ENCODE results near the gene NRL. TPM values are rescaled to one million over a fixed set of nuclear protein-coding genes. Genes with fewer than 3 reads are reported as not detected.

The NRL gene
- 0.56 and 0.77 TPM in 2 replicates for total RNA-seq

GRCh38 chr14:24114532-24115421 is at the start of gene NRL, which contains the start of gene DCAF11:
TSS of gene NRL (minus strand) at chr14:24114949. CDS start at chr14:24082848, 32,101 bp downstream.
TSS of gene DCAF11 (plus strand) at chr14:24114777. CDS start at chr14:24115595, 818 bp downstream.

GRCh38 chr14:24160850-24161804 is 46.4 kb upstream of the NRL start, which contains the start of gene IRF9:
TSS of gene IRF9 (plus strand) at chr14:24161265. CDS start at chr14:24162145, 880 bp downstream.

GRCh38 chr14:24146978-24147760 is 32.4 kb upstream of the NRL start, which contains the start of gene RNF31:
TSS of gene RNF31 (plus strand) at chr14:24147498. CDS start at chr14:24147699, 201 bp downstream.

GRCh38 chr14:24146453-24146977 is 31.8 kb upstream of the NRL start, which contains the start of gene PSME2:
TSS of gene PSME2 (minus strand) at chr14:24146610. CDS start at chr14:24146581, 29 bp downstream.

GRCh38 chr14:24141097-24141880 is 26.5 kb upstream of the NRL start, which contains the start of gene EMC9:
TSS of gene EMC9 (minus strand) at chr14:24141591. CDS start at chr14:24141304, 287 bp downstream.

GRCh38 chr14:24135834-24136683 is 21.3 kb upstream of the NRL start, which contains the start of gene PSME1:
TSS of gene PSME1 (plus strand) at chr14:24136194. CDS start at chr14:24136263, 69 bp downstream.

GRCh38 chr14:24130380-24130716 is 15.6 kb upstream of the NRL start, which contains the start of gene FITM1:
TSS of gene FITM1 (plus strand) at chr14:24130659. CDS start at chr14:24131564, 905 bp downstream.

GRCh38 chr14:24093901-24094840 is 20.6 kb downstream of the NRL start, which contains the start of gene PCK2:
TSS of gene PCK2 (plus strand) at chr14:24094311. CDS start at chr14:24094406, 95 bp downstream.

GRCh38 chr14:24071144-24071697 is 43.5 kb downstream of the NRL start, which contains the start of gene CPNE6:
TSS of gene CPNE6 (plus strand) at chr14:24071562. CDS start at chr14:24072937, 1,375 bp downstream.

GRCh38 chr14:24051789-24052655 is 62.7 kb downstream of the NRL start, which contains the start of gene CARMIL3:
TSS of gene CARMIL3 (plus strand) at chr14:24052009. CDS start at chr14:24052154, 145 bp downstream.

Other genes with a start within 250 kb of the NRL start
- gene DHRS4, start 161.2 kb downstream of the NRL start, total RNA-seq, result 29.6 and 49.8 TPM in 2 replicates
- gene DHRS4L2, start 126.0 kb downstream of the NRL start, total RNA-seq, result 16.3 and 16.9 TPM in 2 replicates
- not detected in 2 replicates for gene CARMIL3, start 62.9 kb downstream of the NRL start, total RNA-seq
- not detected in 2 replicates for gene CPNE6, start 43.4 kb downstream of the NRL start, total RNA-seq
- 13.4 and 17.2 TPM in 2 replicates for gene PCK2, start 20.6 kb downstream of the NRL start, total RNA-seq
- gene DCAF11, start 172 bp downstream of the NRL start, total RNA-seq, result 50.6 and 56.1 TPM in 2 replicates
- not detected in 2 replicates for gene FITM1, start 15.7 kb upstream of the NRL start, total RNA-seq
- gene PSME1, start 21.2 kb upstream of the NRL start, total RNA-seq, result 69.4 and 88.5 TPM in 2 replicates
- gene EMC9, start 26.6 kb upstream of the NRL start, total RNA-seq, result 20.6 and 31.1 TPM in 2 replicates
- gene PSME2, start 31.7 kb upstream of the NRL start, total RNA-seq, result 81.5 and 136 TPM in 2 replicates
- gene RNF31, start 32.5 kb upstream of the NRL start, total RNA-seq, result 22.6 and 28.8 TPM in 2 replicates
- 55.5 and 58.9 TPM in 2 replicates for gene IRF9, start 46.3 kb upstream of the NRL start, total RNA-seq
- gene REC8, start 57.1 kb upstream of the NRL start, total RNA-seq, result 0.56 and 0.77 TPM in 2 replicates
- gene IPO4, start 73.9 kb upstream of the NRL start, total RNA-seq, result 26.5 and 79.8 TPM in 2 replicates
- 78.4 and 80.1 TPM in 2 replicates for gene TM9SF1, start 80.5 kb upstream of the NRL start, total RNA-seq
- under 0.01 TPM in 1 of 2 replicates, not detected in the other for gene TSSK4, start 90.7 kb upstream of the NRL start, total RNA-seq
- 23.4 and 25.1 TPM in 2 replicates for gene CHMP4A, start 98.5 kb upstream of the NRL start, total RNA-seq
- gene MDP1, start 101.1 kb upstream of the NRL start, total RNA-seq, result 15.9 and 18.0 TPM in 2 replicates
- gene NEDD8, start 117.4 kb upstream of the NRL start, total RNA-seq, result 142 and 224 TPM in 2 replicates
- gene GMPR2, start 118.0 kb upstream of the NRL start, total RNA-seq, result 63.6 and 103 TPM in 2 replicates
- gene TINF2, start 127.7 kb upstream of the NRL start, total RNA-seq, result 48.3 and 58.3 TPM in 2 replicates
- gene TGM1, start 148.2 kb upstream of the NRL start, total RNA-seq, result 0.19 and 0.85 TPM in 2 replicates
- 24.0 and 28.0 TPM in 2 replicates for gene RABGGTA, start 156.6 kb upstream of the NRL start, total RNA-seq
- 9.0 and 9.9 TPM in 2 replicates for gene DHRS1, start 184.8 kb upstream of the NRL start, total RNA-seq
- gene NOP9, start 184.9 kb upstream of the NRL start, total RNA-seq, result 19.7 and 34.7 TPM in 2 replicates
- gene CIDEB, start 193.0 kb upstream of the NRL start, total RNA-seq, result 1.5 and 1.7 TPM in 2 replicates
- 1.3 and 3.1 TPM in 2 replicates for gene LTB4R2, start 195.2 kb upstream of the NRL start, total RNA-seq
- 1.5 and 1.7 TPM in 2 replicates for gene LTB4R, start 196.6 kb upstream of the NRL start, total RNA-seq
- gene ADCY4, start 220.1 kb upstream of the NRL start, total RNA-seq, result 5.6 and 15.5 TPM in 2 replicates
- 0.19 and 0.56 TPM in 2 replicates for gene RIPK3, start 225.0 kb upstream of the NRL start, total RNA-seq

Measured in regular cardiac myocyte (primary cell).